Liver (tissue), 9 donors: ENCODE data around the gene TMEM163. TPM values are rescaled to one million over a fixed set of nuclear protein-coding genes. Genes with fewer than 3 reads are reported as not detected.

Source experiments
- DNase-seq: peaks from one replicate; pipeline ENCODE4 v3.0.0-alpha.2; 2017; ENCODE audit warnings: low spot score
- H3K27ac ChIP-seq, 2 donors: one replicate each; pipeline ENCODE4 v1.7.0; 2013; ENCODE audit warnings: inconsistent platforms in 2 of 2, low read length in 2 of 2, control low read depth in 1 of 2, low read depth in 1 of 2, mild to moderate bottlenecking in 1 of 2
- H3K27me3 ChIP-seq, 4 donors: one replicate each; pipeline versions ENCODE4 v1.6.1 to v1.7.0; 2013; ENCODE audit warnings: low read length in 3 of 4, inconsistent platforms in 1 of 4, mild to moderate bottlenecking in 1 of 4, moderate library complexity in 1 of 4; ENCODE audit not compliant: control insufficient read depth in 4 of 4, insufficient read depth in 4 of 4
- H3K36me3 ChIP-seq, 4 donors: one replicate each; pipeline versions ENCODE4 v1.6.1 to v1.7.0; 2013; ENCODE audit warnings: low read length in 3 of 4, mild to moderate bottlenecking in 3 of 4, low read depth in 1 of 4, moderate library complexity in 1 of 4; ENCODE audit not compliant: control insufficient read depth in 4 of 4, insufficient read depth in 3 of 4
- H3K4me1 ChIP-seq, 4 donors: one replicate each; pipeline versions ENCODE4 v1.6.1 to v1.7.0; 2013; ENCODE audit warnings: low read length in 3 of 4, mild to moderate bottlenecking in 3 of 4, moderate library complexity in 1 of 4; ENCODE audit not compliant: control insufficient read depth in 4 of 4, insufficient read depth in 4 of 4
- H3K4me3 ChIP-seq, 3 donors: one replicate each; pipeline versions ENCODE4 v1.6.1 to v1.7.0; 2013; ENCODE audit warnings: low read length in 3 of 3, control low read depth in 1 of 3, low read depth in 1 of 3, mild to moderate bottlenecking in 1 of 3
- H3K9ac ChIP-seq, 2 donors: one replicate each; pipeline ENCODE4 v1.7.0; 2013; ENCODE audit warnings: low read length in 2 of 2, mild to moderate bottlenecking in 2 of 2, moderate library complexity in 2 of 2, control low read depth in 1 of 2, low read depth in 1 of 2
- H3K9me3 ChIP-seq, 4 donors: one replicate each; pipeline versions ENCODE4 v1.6.1 to v1.7.0; 2013; ENCODE audit warnings: low read length in 3 of 4; ENCODE audit not compliant: control insufficient read depth in 4 of 4
- CTCF ChIP-seq: fragments of 150-350 bp; IDR thresholded peaks from 2 replicates; pipeline ENCODE4 v1.5.1; 2017; ENCODE audit warnings: improper control_type of control experiment, low read depth, low read length; ENCODE audit not compliant: missing input control
- EGR1 ChIP-seq, 2 donors: IDR thresholded peaks; 2 replicates each; pipeline ENCODE4 v1.6.1; 2016 to 2018; ENCODE audit warnings: antibody characterized with exemption in 2 of 2, low read depth in 2 of 2
- FOXA1 ChIP-seq: IDR thresholded peaks from 2 replicates; pipeline ENCODE4 v1.6.1; 2016; ENCODE audit warnings: antibody characterized with exemption
- FOXA2 ChIP-seq: IDR thresholded peaks from 2 replicates; pipeline ENCODE4 v1.6.1; 2016; ENCODE audit warnings: antibody characterized with exemption
- GABPA ChIP-seq, 2 donors: IDR thresholded peaks in 1 of 2; conservative IDR thresholded peaks in 1 of 2; 2 replicates each; pipeline ENCODE4 v1.6.1; 2016; ENCODE audit warnings: antibody characterized with exemption in 2 of 2, mild to moderate bottlenecking in 1 of 2, moderate library complexity in 1 of 2
- JUND ChIP-seq, 2 donors: IDR thresholded peaks; 2 replicates each; pipeline ENCODE4 v1.6.1; 2016; ENCODE audit warnings: antibody characterized with exemption in 2 of 2
- MAX ChIP-seq: IDR thresholded peaks from 2 replicates; pipeline ENCODE4 v1.6.1; 2016; ENCODE audit warnings: antibody characterized with exemption
- NR2F2 ChIP-seq: IDR thresholded peaks from 2 replicates; pipeline ENCODE4 v1.6.1; 2016; ENCODE audit warnings: antibody characterized with exemption
- RAD21 ChIP-seq, 2 donors: IDR thresholded peaks; 2 replicates each; pipeline ENCODE4 v1.6.1; 2016; ENCODE audit warnings: antibody characterized with exemption in 2 of 2, mild to moderate bottlenecking in 2 of 2
- REST ChIP-seq: IDR thresholded peaks from 2 replicates; pipeline ENCODE4 v1.6.1; 2016; ENCODE audit warnings: antibody characterized with exemption, mild to moderate bottlenecking
- RXRA ChIP-seq, 2 donors: IDR thresholded peaks; 2 replicates each; pipeline ENCODE4 v1.6.1; 2017 to 2018; ENCODE audit warnings: antibody characterized with exemption in 2 of 2, mild to moderate bottlenecking in 1 of 2
- SP1 ChIP-seq: IDR thresholded peaks from 2 replicates; pipeline ENCODE4 v1.6.1; 2018; ENCODE audit warnings: antibody characterized with exemption, mild to moderate bottlenecking
- TAF1 ChIP-seq: conservative IDR thresholded peaks from 2 replicates; pipeline ENCODE4 v1.6.1; 2016; ENCODE audit warnings: antibody characterized with exemption, mild to moderate bottlenecking
- YY1 ChIP-seq: IDR thresholded peaks from 2 replicates; pipeline ENCODE4 v1.6.1; 2016; ENCODE audit warnings: antibody characterized with exemption, mild to moderate bottlenecking
- ZBTB33 ChIP-seq: IDR thresholded peaks from 2 replicates; pipeline ENCODE4 v1.6.1; 2016; ENCODE audit warnings: antibody characterized with exemption
- WGBS: extraction: QIAGEN DNeasy Blood & Tissue Kit; methylation state at CpG from one replicate; pipeline ENCODE4 v1.1.7; 2013; 5-methylcytosine and 5-hydroxymethylcytosine counted together
- polyA plus RNA-seq, 2 donors: library from polyadenylated mRNA; stranded (reverse) in 1 of 2; unstranded in 1 of 2; fragments of 200-250 nt in 1 of 2; fragments of >200 nt in 1 of 2; fragmentation: Nextera tagmentation in 1 of 2; extraction: Ambion mirVana in 1 of 2; gene quantifications; one replicate each; pipeline versions ENCODE4 v1.2.1 to v1.2.3, GENCODE V29; 2013 to 2015
- total RNA-seq, 2 donors: library from RNA; depleted of rRNA; stranded (reverse); fragments of >200 nt; gene quantifications; one replicate each; pipeline ENCODE4 v1.2.3, GENCODE V29; 2014
- donor health status: healthy.
- donor health status: healthy.
- donor health status: healthy.
- donor health status: healthy.
- donor health status: healthy.

Gene TMEM163
- total and polyA plus RNA-seq, 4 donors = 0.08 to 0.48 (median 0.25) TPM

- Histone ChIP-seq H3K9ac (no peak overlapping the region), H3K27me3 (no peaks in the 10 kb centered on the region), H3K27ac (no peak overlapping the region), H3K4me1 (no peaks in the 10 kb centered on the region), H3K36me3 (no peaks in the 10 kb centered on the region), H3K9me3 (no peaks in the 10 kb centered on the region), H3K4me3 (no peak overlapping the region)
- no peak for DNase-seq
- TF ChIP-seq NR2F2 (no peak), EGR1 (IDR thresholded peaks at IDR 0.05; ENCODE audit: low read depth in 2 of 2) (no peak), MAX (no peak), YY1 (no peak), RXRA (IDR thresholded peaks at IDR 0.05) (no peak), GABPA (IDR thresholded peaks at IDR 0.05 in 1 of 2, conservative IDR thresholded peaks at IDR 0.05 in 1 of 2) (no peak), TAF1 (no peak), FOXA1 (no peak), ZBTB33 (no peak), FOXA2 (no peak), CTCF (no peak), REST (no peak), JUND (IDR thresholded peaks at IDR 0.05) (no peak), RAD21 (IDR thresholded peaks at IDR 0.05) (no peak), SP1 (no peak)
- WGBS = 80% methylated on average over 6 of the region's 6 CpGs
These were observed 217.2 kb downstream of the TMEM163 start for GRCh38 chr2:134501476-134502091.
